Kidney epithelial cell (primary cell): Measurements from ENCODE around the gene CHN1. TPM values are rescaled to one million over a fixed set of nuclear protein-coding genes. Genes with fewer than 3 reads are reported as not detected.

ENCODE experiments used
- DNase-seq: peaks from one replicate; pipeline ENCODE4 v3.0.0-alpha.2; 2010; ENCODE audit warnings: low read depth
- H3K27me3 ChIP-seq: 2 replicates; pipeline ENCODE4 v1.6.0; 2011; ENCODE audit warnings: low read length; ENCODE audit not compliant: control insufficient read depth, insufficient read depth
- H3K36me3 ChIP-seq: 2 replicates; pipeline ENCODE4 v1.5.1; 2011; ENCODE audit warnings: low read length; ENCODE audit not compliant: control insufficient read depth, insufficient read depth
- H3K4me3 ChIP-seq: 2 replicates; pipeline ENCODE4 v1.5.1; 2011; ENCODE audit warnings: low read depth, mild to moderate bottlenecking, control low read depth, low read length
- CTCF ChIP-seq: IDR thresholded peaks from 2 replicates; pipeline ENCODE4 v1.5.1; 2011; ENCODE audit warnings: mild to moderate bottlenecking, moderate library complexity, low read length, control low read depth, inconsistent platforms; ENCODE audit not compliant: insufficient read depth, poor library complexity, severe bottlenecking
- total RNA-seq: library from RNA; depleted of rRNA; stranded (reverse); fragments of >200 nt; gene quantifications from 2 replicates; pipeline ENCODE4 v1.2.3, GENCODE V29; 2015

The CHN1 gene
- total RNA-seq, 1 donor from 2014 or later, result 19.3 TPM

GRCh38 chr2:174786066-174786725 lies 219.0 kb downstream of the CHN1 start:
- no peak for TF ChIP-seq CTCF
- H3K27me3 ChIP-seq, result no peaks in the 10 kb centered on the region
- DNase-seq, result no peak
- no peak overlapping the region for H3K4me3 ChIP-seq
- no peaks in the 10 kb centered on the region for H3K36me3 ChIP-seq

GRCh38 chr2:174785481-174785880 lies 219.7 kb downstream of the CHN1 start:
- H3K4me3 ChIP-seq, result no peak overlapping the region
- TF ChIP-seq CTCF, result no peak
- no peaks in the 10 kb centered on the region for H3K27me3 ChIP-seq
- DNase-seq, result no peak
- no peaks in the 10 kb centered on the region for H3K36me3 ChIP-seq

GRCh38 chr2:174784909-174785308 lies 220.3 kb downstream of the CHN1 start:
- no peaks in the 10 kb centered on the region for H3K36me3 ChIP-seq
- DNase-seq, result no peak
- H3K27me3 ChIP-seq, result no peaks in the 10 kb centered on the region
- no peak overlapping the region for H3K4me3 ChIP-seq
- TF ChIP-seq CTCF, result no peak

- no peak for DNase-seq
Measured at GRCh38 chr2:174784316-174784715, 220.9 kb downstream of the CHN1 start.

GRCh38 chr2:174781996-174782395 lies 223.2 kb downstream of the CHN1 start:
- Histone ChIP-seq H3K27me3 (no peaks in the 10 kb centered on the region), H3K4me3 (no peak overlapping the region)
- no peak for DNase-seq

More at GRCh38 chr2:174784316-174784715, 220.9 kb downstream of the CHN1 start:
- no peak for TF ChIP-seq CTCF
- Histone ChIP-seq H3K36me3 (no peaks in the 10 kb centered on the region), H3K27me3 (no peaks in the 10 kb centered on the region), H3K4me3 (no peak overlapping the region)

More at GRCh38 chr2:174781996-174782395, 223.2 kb downstream of the CHN1 start:
- TF ChIP-seq CTCF, result no peak
- H3K36me3 ChIP-seq, result no peaks in the 10 kb centered on the region
